ENCODE measurements around the gene CD37.
"Not testable (repeated sequence)": the region's sequence is repeated elsewhere in the genome, so short reads cannot be mapped to it uniquely, and the experiment has no call there.

Gene CD37

DNA sequence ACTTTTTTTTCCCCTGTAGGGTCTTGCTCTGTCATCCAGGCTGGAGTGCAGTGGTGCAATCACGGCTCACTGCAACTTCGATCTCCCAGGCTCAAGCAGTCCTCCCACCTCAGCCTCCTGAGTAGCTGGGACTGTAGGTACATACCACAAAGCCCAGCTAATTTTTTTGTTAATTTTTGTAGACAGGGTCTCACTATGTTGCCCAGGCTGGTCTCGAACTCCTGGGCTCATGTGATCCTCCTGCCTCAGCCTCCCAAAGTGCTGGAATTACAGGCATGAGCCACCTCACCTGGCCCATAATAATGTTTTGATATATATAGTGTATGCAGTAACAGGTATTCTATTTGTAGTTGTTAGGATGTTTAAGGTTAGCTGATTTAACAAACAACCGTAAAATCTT lies 4.0 kb upstream of the CD37 start:
- not testable (repeated sequence) for DNase-seq (ENCODE audit: low read depth)

- DNase-seq (ENCODE audit: low read depth) = no peak
Observed at GRCh38 chr19:49331616-49332055, 3.6 kb upstream of the CD37 start.

DNA sequence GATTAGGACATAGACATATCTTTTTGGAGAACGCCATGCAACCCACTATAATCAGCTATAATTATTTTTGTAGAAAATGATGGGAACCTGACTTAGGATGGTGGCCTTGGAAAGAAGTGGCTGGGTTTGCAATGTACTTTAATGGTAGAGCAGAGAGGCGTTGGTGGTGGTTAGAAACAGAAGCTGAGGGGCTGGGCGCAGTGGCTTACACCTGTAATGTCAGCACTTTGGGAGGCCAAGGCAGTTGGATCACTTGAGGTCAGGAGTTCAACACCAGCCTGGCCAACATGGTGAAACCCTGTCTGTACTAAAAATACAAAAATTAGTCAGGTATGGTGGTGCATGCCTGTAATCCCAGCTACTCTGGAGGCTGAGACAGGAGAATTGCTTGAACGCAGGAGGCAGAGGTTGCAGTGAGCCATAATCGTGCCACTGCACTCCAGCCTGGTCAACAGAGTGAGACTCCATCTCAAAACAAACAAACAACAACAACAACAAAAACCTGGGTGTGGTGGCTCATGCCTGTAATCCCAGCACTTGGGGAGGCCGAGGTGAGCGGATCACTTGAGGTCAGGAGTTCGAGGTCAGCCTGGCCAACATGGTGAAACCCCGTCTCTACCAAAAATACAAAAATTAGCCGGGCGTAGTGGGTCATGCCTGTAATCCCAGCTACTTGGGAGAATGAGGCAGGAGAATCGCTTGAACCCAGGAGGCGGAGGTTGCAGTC lies 2.4 kb upstream of the CD37 start:
- DNase-seq (ENCODE audit: low read depth) = not testable (repeated sequence)

- DNase-seq (ENCODE audit: low read depth) = no peak
Observed at GRCh38 chr19:49333418-49333805, 1.8 kb upstream of the CD37 start.

DNA sequence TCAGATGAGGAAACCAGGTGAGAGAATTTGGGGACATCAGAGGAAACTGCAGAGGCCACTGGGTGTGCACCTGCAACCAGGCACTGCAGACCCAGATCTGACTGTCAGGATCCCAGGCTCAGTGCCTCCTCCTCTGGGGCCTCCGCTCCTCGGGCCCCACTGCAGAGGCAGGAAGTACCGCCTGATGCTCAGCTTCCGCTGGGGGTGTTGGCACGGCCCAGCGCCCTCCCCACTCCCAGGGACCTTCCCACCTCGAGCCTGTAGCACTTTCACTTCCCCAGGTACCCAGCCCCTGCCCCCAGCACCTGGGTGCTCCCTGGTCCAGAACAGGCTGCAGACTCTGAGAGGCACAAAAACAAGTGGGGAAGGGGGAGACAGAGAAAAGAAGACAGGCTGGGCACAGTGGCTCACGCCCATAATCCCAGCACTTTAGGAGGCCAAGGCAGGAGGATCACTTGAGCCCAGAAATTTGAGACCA lies 1.4 kb upstream of the CD37 start:
- DNase-seq (ENCODE audit: low read depth) = no peak

DNA sequence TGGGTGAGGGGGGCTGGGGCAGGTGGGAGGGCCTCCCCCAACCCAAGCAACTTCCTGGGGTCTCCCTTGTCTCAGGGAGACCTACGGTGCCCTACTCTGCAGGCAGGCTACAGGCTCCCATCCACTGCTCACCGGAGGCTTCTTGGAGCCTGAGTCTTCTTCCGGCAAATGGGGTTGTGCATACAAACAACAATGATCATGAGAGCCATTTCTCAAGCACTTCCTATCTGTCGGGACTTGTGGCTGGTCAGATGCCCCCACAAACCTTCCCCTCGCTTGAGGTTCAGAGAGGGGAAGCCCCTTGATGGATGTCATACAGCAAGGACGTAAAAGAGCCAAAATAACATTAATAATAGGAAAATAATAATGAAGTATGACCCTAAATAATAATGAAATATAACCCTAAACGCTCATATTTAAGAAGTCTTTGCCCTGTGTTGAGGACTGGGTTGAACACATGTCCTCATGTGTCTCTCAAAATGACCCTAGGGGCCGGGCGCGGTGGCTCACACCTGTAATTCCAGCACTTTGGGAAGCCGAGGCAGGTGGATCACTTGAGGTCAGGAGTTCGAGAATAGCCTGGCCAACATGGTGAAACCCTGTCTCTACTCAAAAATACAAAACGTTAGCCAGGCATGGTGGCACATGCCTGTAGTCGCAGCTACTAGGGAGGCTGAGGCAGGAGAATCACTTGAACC lies 727 bp downstream of the CD37 start:
- no peak for DNase-seq (ENCODE audit: low read depth)

- DNase-seq (ENCODE audit: low read depth) = no peak
Observed at GRCh38 chr19:49336482-49337266, 1.5 kb downstream of the CD37 start.

- no peak for DNase-seq (ENCODE audit: low read depth)
Observed at GRCh38 chr19:49337267-49338022, 2.2 kb downstream of the CD37 start.

- no peak for DNase-seq (ENCODE audit: low read depth)
Observed at GRCh38 chr19:49338023-49338677, 2.9 kb downstream of the CD37 start.

GRCh38 chr19:49338691-49339300 lies 3.6 kb downstream of the CD37 start:
- no peak for DNase-seq (ENCODE audit: low read depth)

GRCh38 chr19:49339301-49340068 lies 4.3 kb downstream of the CD37 start:
- DNase-seq (ENCODE audit: low read depth) = peak; percentile 43

- no peak for DNase-seq (ENCODE audit: low read depth)
Observed at GRCh38 chr19:49340069-49340864, 5.1 kb downstream of the CD37 start.

GRCh38 chr19:49340865-49341718 lies 5.9 kb downstream of the CD37 start:
- DNase-seq (ENCODE audit: low read depth) = no peak

GRCh38 chr19:49342291-49342721 lies 7.1 kb downstream of the CD37 start:
- DNase-seq (ENCODE audit: low read depth) = no peak

- no peak for DNase-seq (ENCODE audit: low read depth)
Observed at GRCh38 chr19:49343123-49343522, 7.9 kb downstream of the CD37 start.

GRCh38 chr19:49344505-49345423 lies 9.6 kb downstream of the CD37 start:
- no peak for DNase-seq (ENCODE audit: low read depth)

DNA sequence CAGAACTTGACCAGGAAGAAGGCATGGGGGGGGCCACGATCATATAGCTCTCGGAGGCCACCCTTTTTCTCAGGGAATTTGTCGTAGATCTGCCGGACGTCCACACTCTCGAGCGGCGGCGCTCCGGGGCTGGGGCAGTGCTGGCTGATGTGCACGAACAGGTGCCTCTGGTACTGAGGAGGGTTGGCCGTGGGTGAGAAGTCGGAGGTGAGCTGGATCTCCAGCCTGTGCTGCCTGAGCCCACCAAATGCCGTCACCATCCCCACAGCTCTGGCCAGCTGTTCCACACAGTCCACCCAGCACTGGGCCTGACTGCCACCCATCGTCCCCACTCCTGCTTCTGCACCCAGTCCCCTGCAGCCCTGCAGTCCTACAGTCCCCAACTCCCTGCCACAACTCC lies 12.0 kb downstream of the CD37 start:
- DNase-seq (ENCODE audit: low read depth) = no peak

Data from GM04504 (cell line).